ENCODE measurements around the gene NIN.

NIN gene

DNA sequence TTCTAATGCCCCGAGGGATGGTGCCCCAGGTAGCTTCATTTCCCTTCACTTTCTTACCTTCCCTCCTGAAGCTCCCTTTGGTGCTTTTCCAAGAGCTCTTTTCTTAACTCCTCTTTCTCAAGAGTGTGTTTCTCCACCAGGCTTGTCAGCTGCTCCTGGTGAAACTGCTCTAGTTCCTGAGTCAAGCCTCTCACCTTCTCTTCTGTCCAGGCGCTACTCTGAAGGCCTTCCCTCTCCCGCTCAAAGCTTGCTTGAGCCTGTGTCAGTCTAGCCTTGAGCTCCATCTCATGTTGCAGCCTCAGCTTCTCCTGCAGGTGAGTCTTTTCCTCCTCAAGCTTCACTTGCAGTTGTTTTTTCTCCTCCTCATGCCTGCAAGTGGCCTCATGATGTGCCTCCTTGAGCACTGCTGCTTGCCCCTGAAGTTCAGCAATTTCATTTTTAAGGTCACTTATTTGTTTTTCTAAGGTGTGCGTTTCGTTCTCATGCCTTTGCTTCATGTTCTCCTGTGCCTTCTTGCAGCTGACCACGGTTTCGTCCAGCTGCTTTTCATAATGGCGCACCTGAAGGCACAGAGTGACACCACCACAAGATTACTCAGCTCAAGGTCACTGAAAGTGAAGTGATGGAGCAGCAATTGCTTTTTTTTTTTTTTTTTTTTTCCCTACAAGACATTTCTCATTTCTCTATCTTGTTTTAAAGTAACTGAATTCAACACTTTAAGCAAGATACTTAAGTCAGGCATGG lies 71.0 kb downstream of the NIN start:
- DNase-seq = no peak

- no peak for DNase-seq
Measured at GRCh38 chr14:50758945-50759344, 72.0 kb downstream of the NIN start.

GRCh38 chr14:50758305-50758704 lies 72.7 kb downstream of the NIN start:
- DNase-seq = no peak

DNA sequence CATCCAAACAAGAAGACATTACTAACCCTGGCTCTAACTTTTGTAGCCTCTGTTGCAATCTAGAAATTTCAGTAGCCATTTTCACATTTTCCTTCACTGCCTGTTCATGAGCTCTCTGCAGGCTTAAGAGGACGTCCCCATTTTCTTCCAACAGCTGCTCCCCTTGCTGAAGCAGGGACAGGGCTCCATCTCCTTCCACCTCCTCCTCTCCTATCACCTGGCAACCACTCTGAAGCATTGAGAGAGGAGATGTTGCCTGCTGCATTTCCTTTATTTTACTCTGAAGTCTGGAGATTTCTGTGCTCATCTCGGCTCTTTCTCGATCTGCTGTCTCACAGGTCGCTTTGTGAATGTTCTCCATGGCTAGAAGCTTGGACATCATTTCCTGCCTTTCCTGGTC lies 73.3 kb downstream of the NIN start:
- DNase-seq = no peak

DNA sequence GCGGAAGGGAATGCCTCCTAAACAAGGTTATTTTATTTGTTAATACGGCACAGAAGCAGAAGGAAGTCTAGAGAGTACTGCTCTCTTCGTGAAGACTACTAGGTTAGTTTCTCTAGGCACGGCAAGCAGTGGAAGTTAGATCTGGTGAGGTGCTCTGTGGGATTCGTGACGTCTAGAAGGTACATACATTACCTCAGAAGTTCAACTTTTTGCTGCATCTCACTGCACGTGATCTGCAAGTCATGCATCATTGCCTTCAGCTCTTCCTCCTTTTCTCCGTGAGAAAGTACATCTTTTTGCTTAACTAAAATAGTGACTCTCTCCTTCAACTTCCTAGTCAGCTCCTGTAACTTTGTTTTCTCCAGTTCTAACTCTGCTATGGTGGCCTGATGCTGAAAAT lies 74.7 kb downstream of the NIN start:
- no peak for DNase-seq

- DNase-seq = no peak
Measured at GRCh38 chr14:50750323-50750722, 80.6 kb downstream of the NIN start.

- no peak for DNase-seq
Measured at GRCh38 chr14:50745401-50746058, 85.4 kb downstream of the NIN start.

DNA sequence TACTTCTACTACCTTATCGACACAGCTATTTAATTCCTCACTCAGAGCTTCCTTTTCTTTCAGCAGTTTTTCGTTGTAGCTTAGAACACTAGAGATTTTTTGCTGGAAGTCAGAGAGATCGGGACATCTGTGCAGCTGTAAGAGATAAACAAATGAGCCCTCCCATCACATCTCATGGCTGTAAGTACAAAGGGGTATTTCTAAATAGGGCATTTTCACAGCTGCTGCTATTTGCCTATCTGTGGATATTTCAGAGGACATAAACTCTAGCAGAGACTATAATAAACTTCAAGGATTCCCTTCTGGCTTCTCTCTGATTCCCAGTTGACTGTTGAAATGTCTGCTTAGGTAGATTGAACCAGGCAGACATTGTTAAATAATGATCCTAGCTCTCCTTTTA lies 86.7 kb downstream of the NIN start:
- no peak for DNase-seq

GRCh38 chr14:50741567-50741966 lies 89.4 kb downstream of the NIN start:
- DNase-seq = no peak

DNA sequence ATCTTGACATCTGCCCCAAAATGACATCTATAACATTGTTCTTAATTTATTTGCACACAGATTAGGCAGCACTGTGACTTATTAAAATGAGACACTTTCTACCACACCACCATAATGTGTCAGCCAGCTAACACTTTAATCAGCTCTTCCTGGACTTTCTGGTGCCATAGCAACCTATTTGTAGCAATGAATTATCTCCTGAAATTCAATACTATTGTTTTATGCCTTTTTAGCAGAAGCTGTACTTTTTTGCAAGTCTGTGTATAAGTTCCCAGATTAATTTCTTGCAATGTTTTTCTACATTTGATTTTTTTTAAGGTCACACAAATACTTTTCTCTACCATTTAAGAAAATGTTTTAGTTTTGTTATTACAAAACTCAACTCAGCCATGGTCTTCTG lies 90.1 kb downstream of the NIN start:
- no peak for DNase-seq

GRCh38 chr14:50739186-50739585 lies 91.8 kb downstream of the NIN start:
- no peak for DNase-seq

DNA sequence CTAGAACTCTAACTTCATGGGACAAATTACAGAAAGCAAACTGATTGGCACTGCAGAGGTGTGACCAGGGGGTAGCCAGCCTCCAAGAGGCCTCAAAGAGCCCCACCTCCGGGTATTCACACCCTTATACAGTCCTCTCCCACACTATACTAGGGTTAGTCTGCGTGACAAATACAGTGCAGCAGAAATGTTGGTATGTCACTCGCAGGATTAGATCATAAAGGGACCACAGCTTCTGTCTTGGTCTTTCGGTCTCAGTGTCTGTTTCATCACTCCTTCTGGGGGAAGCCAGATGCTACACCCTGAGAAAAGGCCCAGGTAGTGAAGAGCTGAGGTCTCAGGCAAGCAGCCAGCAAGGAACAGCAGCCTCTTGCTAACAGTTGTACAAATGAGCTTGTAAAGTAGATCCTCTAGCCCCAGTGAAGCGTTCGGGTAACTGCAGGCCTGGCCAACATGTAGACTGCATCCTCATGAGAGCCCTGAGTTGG lies 94.0 kb downstream of the NIN start:
- peak; percentile 54 for DNase-seq

GRCh38 chr14:50734950-50735695 lies 95.8 kb downstream of the NIN start:
- no peak for DNase-seq

DNA sequence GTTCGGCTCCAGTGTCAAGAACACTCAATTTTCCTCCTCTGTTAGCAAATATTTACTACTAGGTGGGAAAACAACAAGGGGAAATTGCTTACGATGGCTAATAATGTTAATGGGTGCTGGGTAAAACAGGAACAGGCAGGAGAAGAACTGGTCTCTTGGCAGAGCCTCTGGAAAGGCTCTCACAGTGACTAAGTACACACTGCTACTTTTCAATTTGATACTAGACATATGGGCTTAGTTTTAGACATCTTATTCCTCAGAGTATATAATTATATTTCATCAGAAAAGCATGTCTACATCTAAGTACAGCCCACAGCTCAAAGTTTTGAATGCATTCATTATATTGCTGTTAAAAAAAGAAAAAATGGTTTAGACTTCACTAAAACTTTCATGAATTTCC lies 97.5 kb downstream of the NIN start:
- DNase-seq = no peak

- DNase-seq = no peak
Measured at GRCh38 chr14:50728836-50729235, 102.1 kb downstream of the NIN start.

DNA sequence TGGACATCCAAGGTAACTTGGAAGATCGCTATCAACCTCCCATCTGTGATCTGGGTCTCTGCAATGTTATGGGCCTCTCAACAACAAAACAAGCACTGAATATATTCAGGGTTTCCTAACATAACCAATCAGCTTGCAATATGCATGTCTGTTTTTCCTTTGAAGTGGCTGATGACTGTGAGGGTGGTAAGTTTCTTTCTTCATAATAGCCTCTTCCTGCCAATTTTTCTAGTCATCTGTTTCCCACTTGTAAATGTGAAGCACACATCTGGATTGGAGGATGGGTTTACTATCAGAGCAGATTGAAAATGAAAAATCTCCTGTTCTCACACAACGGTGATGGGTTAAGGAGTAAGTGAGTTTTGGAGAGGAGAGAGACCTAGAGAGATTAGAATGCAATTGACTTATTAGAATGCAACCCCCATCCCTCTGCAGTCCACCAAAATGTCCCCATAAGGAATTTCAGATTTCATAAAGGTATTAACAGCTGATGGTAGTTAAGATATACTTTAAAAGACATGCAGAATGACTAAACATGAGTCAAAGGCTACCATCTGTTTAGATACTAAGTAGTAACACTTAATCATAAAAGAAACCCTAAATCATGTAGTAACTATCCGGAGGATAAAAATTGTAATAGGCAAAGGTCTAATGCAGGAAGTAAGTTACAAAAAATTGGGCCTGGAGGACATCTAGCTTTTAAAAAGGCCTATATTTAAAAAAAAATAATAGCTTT lies 104.4 kb downstream of the NIN start:
- DNase-seq = no peak

DNA sequence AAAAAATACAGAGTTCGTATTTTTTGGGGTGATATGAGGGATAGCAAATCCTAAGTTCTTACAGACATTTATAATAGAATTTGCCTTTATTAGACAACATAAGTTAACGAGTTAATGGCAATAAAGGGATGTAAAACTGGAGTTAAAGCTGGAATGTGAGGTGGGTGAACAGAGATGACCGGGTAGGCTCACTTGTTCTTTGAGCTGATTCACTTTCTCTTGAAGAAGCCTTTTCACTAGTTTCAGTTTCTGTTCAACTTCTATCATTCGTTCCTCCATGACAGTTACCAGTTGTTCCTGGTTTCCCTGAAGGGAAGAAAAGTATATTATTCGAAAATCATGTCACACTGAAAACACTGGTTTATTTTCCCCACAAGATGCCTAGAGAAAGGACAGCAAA lies 105.2 kb downstream of the NIN start:
- no peak for DNase-seq

GRCh38 chr14:50719911-50720759 lies 110.8 kb downstream of the NIN start:
- DNase-seq = no peak

GRCh38 chr14:50718949-50719348 lies 112.0 kb downstream of the NIN start:
- no peak for DNase-seq

- no peak for DNase-seq
Measured at GRCh38 chr14:50717811-50718210, 113.2 kb downstream of the NIN start.

GRCh38 chr14:50714450-50715073 lies 116.4 kb downstream of the NIN start:
- no peak for DNase-seq

DNA sequence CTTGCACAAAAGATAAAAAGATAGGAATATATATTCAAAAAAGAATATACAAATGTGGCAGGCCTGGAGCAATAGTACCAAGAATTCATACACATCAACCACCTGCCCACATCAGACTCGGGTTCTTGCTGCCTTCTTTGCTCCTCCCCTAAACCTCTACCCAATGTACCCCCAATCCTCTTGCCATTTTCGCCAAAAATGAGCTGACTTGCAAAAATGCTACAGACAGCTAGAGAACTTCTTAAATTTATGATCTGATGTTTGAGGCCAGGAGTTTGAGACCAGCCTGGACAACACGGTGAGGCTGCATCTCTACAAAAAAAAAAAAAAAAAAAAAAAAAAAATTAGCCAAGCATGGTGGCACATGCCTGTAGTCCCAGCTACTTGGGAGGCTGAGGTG lies 119.9 kb downstream of the NIN start:
- DNase-seq = no peak
